CMK (cell line): ENCODE measurements around the gene ATPAF1.
"Not testable (repeated sequence)": the region's sequence is repeated elsewhere in the genome, so short reads cannot be mapped to it uniquely, and the experiment has no call there.

Source experiments
- DNase-seq: peaks from one replicate; pipeline ENCODE4 v3.0.0-alpha.2; 2010; ENCODE audit warnings: low read depth

Gene ATPAF1

GRCh38 chr1:46667782-46668760 lies at the start of gene ATPAF1:
ATPAF1 (minus strand) TSS chr1:46668364; CDS start chr1:46668322, 42 bp downstream.
- DNase-seq = peak; percentile 22

DNA sequence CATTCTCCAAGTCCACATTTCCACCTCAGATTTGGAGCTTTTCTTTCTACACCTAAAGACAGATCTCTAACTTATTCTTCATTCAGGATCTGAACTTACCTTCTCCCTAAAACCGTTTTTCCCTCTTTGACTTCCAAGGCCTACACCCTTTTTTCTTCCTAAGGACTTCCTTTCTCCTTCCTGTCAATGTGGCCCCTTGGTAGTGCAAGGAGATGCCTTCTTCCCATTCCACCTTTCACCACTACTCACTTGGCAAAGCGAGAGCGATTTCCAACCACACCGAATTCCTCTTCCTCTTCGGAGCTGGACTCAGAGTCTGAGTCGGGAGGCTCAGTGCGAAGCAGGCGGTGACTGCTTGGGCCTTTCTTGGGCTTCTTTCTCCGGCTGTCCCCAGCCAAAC lies 49.5 kb upstream of the ATPAF1 start:
- DNase-seq = no peak

GRCh38 chr1:46714976-46715375 lies 46.8 kb upstream of the ATPAF1 start:
- DNase-seq = no peak

GRCh38 chr1:46708121-46708520 lies 40.0 kb upstream of the ATPAF1 start:
- DNase-seq = no peak

- DNase-seq = no peak
These were observed 37.2 kb upstream of the ATPAF1 start for GRCh38 chr1:46705408-46705807.

DNA sequence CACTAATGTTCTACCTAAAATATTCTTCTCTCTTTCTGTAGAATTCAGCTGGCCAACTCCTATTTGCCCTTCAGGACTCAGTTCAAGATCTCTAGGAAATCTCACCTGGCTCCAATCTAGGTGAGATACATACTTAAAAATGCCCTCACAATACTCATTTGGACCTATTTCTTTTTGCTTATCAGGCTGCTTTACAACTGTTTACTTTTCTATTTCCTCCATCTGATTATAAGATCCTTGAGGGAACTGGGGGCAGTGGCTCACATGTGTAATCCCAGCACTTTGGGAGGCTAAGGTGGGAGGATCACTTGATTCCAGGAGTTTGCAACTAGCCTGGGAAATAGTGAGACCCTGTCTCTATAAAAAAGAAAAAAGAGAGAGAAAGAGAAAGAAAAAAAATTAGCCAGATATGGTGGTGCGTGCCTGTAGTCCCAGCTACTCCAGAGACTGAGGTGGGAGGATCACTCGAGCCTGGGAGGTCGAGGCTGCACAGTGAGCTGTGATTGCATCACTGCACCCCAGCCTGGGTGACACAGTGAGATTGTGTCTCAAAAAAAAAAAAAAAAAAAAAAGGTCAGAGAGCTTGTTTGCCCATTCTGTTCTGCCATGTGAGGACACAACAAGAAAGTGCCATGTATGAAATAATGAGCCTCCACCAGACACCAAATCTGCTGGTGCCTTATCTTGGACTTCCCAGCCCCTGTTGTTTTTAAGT lies 35.9 kb upstream of the ATPAF1 start:
- DNase-seq = no peak

DNA sequence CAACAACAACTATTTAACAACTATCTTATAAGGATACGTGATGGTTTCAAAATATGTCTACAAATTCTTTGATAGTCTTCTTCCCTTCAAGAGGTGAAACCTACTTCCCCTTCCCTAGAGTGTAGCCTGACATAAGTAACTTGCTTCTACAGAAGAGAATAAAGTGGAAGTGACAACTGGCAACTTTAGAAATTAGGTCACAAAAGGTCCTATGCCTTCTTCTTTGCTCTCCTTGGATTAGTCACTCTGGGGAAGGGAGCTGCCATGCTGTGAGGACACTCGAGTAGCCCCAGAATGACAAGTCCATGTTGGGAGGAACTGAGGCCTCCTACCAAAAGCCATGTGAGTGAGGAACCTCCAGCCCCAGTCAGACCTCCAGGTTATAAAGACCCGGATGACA lies 31.5 kb upstream of the ATPAF1 start:
- DNase-seq = no peak

- no peak for DNase-seq
These were observed 28.9 kb upstream of the ATPAF1 start for GRCh38 chr1:46697053-46697452.

DNA sequence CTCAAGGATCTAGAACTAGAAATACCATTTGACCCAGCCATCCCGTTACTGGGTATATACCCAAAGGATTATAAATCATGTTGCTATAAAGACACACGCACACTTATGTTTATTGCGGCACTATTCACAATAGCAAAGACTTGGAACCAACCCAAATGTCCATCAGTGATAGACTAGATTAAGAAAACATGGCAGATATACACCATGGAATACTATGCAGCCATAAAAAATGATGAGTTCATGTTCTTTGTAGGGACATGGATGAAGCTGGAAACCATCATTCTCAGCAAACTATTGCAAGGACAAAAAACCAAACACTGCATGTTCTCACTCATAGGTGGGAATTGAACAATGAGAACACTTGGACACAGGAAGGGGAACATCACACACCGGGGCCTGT lies 26.5 kb upstream of the ATPAF1 start:
- not testable (repeated sequence) for DNase-seq

GRCh38 chr1:46692811-46693770 lies 24.9 kb upstream of the ATPAF1 start:
- no peak for DNase-seq

DNA sequence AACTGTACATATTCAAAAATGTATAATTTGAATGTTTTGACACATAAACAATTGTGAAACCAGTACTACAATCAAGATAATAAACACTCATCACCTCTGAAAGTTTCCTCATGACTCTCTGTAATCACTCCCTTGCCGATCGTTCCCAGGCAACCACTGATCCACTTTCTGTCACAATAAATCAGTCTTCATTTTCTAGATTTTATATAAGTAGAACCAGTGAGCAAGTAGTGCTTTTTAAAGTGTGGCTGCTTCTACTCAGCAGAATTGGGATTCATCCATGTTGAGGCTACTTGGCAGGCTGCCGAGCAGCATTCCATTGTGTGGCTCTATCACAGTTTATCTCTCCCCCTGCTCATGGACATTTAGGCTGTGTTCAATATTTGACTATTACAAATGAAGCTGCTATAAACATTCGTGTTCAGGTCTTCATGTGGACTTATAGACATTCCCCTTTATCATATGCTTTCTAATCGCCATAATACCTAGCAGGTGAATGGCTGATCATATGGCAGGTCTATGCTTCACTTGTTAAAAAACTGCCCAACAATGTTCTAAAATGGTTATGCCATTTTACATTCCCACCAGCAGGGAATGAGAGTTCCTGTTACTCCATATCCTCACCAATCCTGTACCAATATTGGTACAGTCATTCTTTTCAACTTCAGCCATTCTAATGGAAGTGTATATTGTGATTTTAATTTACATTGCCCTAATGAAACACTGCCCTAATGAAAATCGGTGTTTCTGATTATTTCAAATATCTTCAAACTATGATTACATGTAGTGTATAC lies 24.0 kb upstream of the ATPAF1 start:
- no peak for DNase-seq

- DNase-seq = no peak
These were observed 22.8 kb upstream of the ATPAF1 start for GRCh38 chr1:46690931-46691421.

DNA sequence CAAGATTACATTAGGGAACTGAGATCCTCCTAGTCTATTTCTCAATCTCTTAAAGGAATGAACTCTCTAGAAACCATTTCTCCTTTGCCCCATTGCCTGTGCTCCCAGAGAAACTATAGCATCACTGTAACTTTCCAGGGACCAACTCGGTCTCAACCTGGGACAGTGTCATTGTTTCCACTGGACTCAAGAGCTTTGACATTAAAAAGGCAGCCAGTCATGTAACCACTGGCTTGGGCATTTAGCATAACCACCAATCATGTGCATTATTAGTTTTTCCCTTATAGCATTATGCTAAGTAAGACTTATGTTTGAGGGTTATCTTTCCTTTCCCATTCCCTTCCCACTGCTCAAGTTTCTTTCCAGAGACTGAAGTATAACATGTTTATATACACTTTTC lies 21.7 kb upstream of the ATPAF1 start:
- no peak for DNase-seq

- no peak for DNase-seq
These were observed 21.2 kb upstream of the ATPAF1 start for GRCh38 chr1:46689356-46689755.

DNA sequence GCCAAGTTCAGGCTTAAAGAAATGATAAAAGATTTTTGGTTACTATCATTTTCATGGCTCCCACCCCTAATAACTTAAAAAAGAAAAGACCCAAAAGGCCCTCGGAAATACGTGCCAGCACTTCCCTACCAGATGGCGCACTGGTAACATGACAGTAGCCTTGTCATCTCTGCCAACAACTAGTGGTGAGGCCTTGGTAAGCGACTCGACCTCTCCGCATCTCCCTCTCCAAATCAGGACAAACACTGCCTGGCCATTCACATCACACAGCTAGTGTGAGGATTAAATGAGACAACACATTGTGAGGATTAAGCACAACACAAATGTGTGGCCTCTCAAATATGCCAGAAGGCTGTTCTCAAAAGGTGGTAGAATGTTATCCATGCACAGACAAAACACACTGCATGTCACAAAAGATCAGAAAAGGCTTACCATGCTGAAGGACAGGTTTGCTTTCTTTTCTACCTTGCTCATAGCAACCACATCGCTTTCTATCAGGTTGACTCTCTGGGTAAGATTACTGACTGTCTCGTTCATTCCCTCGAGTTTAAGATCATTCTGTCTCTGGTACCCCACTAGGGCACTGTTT lies 19.9 kb upstream of the ATPAF1 start:
- no peak for DNase-seq

- no peak for DNase-seq
These were observed 19.0 kb upstream of the ATPAF1 start for GRCh38 chr1:46687093-46687659.

DNA sequence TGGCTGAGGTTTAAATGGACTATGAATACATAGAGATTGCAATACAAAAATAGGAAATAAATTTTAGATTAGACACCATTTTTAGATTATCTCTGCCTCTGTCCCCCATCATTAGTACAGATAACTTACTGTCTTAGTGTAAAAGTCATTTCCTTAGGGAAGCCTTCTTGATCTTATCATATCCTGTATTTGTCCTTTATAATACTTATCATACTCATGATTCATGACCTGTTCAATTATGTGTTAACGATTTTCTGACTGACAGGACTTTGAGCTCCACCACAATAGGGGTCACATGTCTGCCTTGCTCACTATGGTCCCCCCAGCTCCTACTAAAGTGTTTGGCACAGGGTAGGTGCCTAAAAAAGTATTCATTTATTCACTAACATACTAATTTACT lies 18.1 kb upstream of the ATPAF1 start:
- no peak for DNase-seq

DNA sequence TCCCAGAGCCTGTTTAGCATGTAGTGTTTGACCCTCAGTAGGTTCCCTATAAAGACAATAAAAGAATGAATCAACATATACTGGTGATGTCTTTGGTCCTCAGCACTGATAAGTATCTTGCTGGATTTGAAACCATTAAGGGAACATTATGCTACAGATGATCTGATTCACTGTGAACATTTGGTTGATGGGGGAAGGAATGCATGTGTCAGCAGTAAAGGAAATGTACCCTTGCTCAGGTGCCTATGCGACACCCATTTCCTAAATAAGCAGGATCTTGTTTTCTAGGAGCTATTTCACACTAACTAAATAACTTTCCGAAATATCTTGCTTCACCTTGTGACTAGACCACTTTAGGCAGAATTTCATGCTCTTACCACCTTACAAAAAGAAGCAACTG lies 16.5 kb upstream of the ATPAF1 start:
- DNase-seq = no peak

DNA sequence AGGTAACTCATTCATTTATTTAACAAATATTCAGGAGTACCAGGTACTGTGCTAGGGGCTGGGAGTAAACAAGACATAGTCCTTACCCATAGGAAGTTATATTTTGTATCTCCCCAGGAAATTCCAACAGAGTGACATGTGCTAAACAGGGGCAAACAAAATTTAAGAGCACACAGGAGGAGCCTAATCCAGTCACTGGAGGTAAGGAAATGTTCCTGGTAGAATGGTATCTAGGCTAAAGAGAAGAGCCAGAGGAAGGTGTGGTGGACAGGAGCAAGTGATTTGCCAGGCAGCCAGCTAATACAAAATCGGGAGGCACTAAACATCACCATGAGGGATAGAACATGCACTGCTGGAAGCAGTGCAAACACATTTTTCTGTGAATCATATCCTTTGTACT lies 13.9 kb upstream of the ATPAF1 start:
- no peak for DNase-seq

DNA sequence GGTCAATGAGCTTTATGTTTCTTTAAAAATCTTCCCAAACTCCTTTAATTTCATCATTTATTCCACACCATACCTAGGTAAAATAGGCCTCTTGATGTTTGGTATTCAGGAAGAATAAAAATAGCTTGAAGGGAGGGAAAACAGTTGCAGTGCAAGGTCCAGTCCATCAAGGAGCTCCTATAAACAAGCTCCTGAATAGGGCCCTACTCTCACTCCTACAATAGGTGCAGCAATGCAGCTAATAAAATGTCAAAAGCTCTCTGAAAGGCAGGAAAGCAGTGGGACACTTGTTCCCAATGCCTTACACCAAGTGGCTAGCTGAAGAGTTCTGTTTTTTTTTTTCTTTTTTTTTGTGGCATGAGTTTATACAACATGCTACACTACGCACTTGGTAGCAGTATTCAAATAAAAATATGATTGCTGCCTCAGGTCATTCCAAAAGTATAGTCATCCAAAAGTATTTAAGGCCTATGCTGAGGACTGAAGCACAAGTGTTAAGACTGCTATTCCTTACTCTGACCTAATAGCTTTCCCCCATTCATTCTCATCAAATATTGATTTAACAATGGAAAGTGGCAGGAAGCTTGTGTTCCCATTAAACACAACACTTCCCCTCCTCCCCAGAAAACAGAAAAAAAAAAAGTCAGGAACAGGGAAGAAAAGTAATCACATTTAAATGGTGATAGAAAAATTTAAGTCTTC lies 13.3 kb upstream of the ATPAF1 start:
- no peak for DNase-seq
